Measurements from ENCODE around the gene PCDH10. TPM values are rescaled to one million over a fixed set of nuclear protein-coding genes. Genes with fewer than 3 reads are reported as not detected.
A peak's percentile ranks its signal among the peaks of the same experiment; 100 is the strongest.

PCDH10 gene
- total and polyA plus RNA-seq, 9 of the 15 experiments (the other 6 are each of a cell fraction or from before 2014, with no cell fraction given), result 0.04 to 1.4 (median 0.29) TPM

GRCh38 chr4:133149932-133150471, 908 bp downstream of the PCDH10 start:
- under 1% methylated on average over 15 of the region's 17 CpGs for WGBS (ENCODE audit: insufficient coverage, low coverage, missing lambda C conversion rate)
- Histone ChIP-seq H4K20me1 (replicated peaks; ENCODE audit: control insufficient read depth, insufficient read depth, low read length) (no peaks in the 10 kb centered on the region), H3K27me3 (ENCODE audit: control insufficient read depth in 2 of 2, insufficient read depth in 2 of 2, low read length in 2 of 2) (no peaks in the 10 kb centered on the region), H3K36me3 (ENCODE audit: control insufficient read depth, insufficient read depth, low read length) (no peaks in the 10 kb centered on the region), H3K9me1 (ENCODE audit: control insufficient read depth, insufficient read depth, low read length) (no peaks in the 10 kb centered on the region), H3K4me3 (no peak overlapping the region), H3K4me1 (replicated peaks in 1 of 2; ENCODE audit: control insufficient read depth in 2 of 2, insufficient read depth in 2 of 2, low read length in 2 of 2) (peaks cover 0 to 29% of the 10 kb centered on the region in 2 experiments; a peak in 2 of 5 replicates), H3K4me2 (ENCODE audit: insufficient read depth, low read length) (peak overlapping the region; percentile 11; the same call in 1 of the 2 replicates), H2AFZ (ENCODE audit: low read depth, low read length) (no peak overlapping the region), H3K27ac (ENCODE audit: extremely low read depth, low read depth, low read length) (no peak overlapping the region), H3K9ac (ENCODE audit: insufficient read depth in 1 of 2, low read depth in 2 of 2, low read length in 2 of 2) (no peak overlapping the region), H3K9me3 (replicated peaks; ENCODE audit: control insufficient read depth, insufficient read depth, low read depth, low read length) (no peaks in the 10 kb centered on the region), H3K79me2 (ENCODE audit: control insufficient read depth, insufficient read depth, low read length) (no peaks in the 10 kb centered on the region)
- in situ Hi-C loops (cut with MboI), result no loop called here
- no peak for TF ChIP-seq PPARD (CRISPR knock-in tag; IDR thresholded peaks at IDR 0.05)
- no peak for TF ChIP-seq RBBP5 (IDR thresholded peaks at IDR 0.05; ENCODE audit: borderline replicate concordance, insufficient read depth, low read length, poor library complexity, severe bottlenecking)
- no peak for TF ChIP-seq YY1 (IDR thresholded peaks at IDR 0.05; ENCODE audit: borderline replicate concordance in 1 of 3, control insufficient read depth in 1 of 3, extremely low read depth in 1 of 3, insufficient read depth in 3 of 3, insufficient read length in 1 of 3, insufficient replicate concordance in 2 of 3, low read depth in 1 of 3, low read length in 2 of 3)
- TF ChIP-seq ZNF224 (CRISPR knock-in tag; IDR thresholded peaks at IDR 0.05), result no peak
- TF ChIP-seq ZNF551 (CRISPR knock-in tag; IDR thresholded peaks at IDR 0.05), result no peak
- TF ChIP-seq NR2C1 (IDR thresholded peaks at IDR 0.05), result no peak
- TF ChIP-seq NR2C1 (tag; IDR thresholded peaks at IDR 0.05), result no peak
- no peak for TF ChIP-seq GTF2B (IDR thresholded peaks at IDR 0.05; ENCODE audit: extremely low read depth, insufficient read length)
- no peak for TF ChIP-seq CBFB (CRISPR knock-in tag; IDR thresholded peaks at IDR 0.05)
- no peak for TF ChIP-seq ELF4 (CRISPR knock-in tag; IDR thresholded peaks at IDR 0.05)
- no peak for TF ChIP-seq ARID2 (IDR thresholded peaks at IDR 0.05)
- no peak for TF ChIP-seq MTF1 (CRISPR knock-in tag; IDR thresholded peaks at IDR 0.05; ENCODE audit: borderline replicate concordance)
- TF ChIP-seq KAT2B (IDR thresholded peaks at IDR 0.05; ENCODE audit: low read depth, low read length), result no peak
- TF ChIP-seq POLR2AphosphoS5 (IDR thresholded peaks at IDR 0.05; ENCODE audit: control insufficient read depth, insufficient read depth, low read depth, low read length), result no peak
- TF ChIP-seq GATA2 (CRISPR knock-in tag; IDR thresholded peaks at IDR 0.05), result no peak
- no peak for TF ChIP-seq KLF6 (CRISPR knock-in tag; IDR thresholded peaks at IDR 0.05; ENCODE audit: borderline replicate concordance)
- no peak for TF ChIP-seq MYC (IDR thresholded peaks at IDR 0.05; ENCODE audit: low read depth, low read length)
- TF ChIP-seq MYC (CRISPR knock-in tag; IDR thresholded peaks at IDR 0.05; ENCODE audit: borderline replicate concordance, low read depth), result no peak
- TF ChIP-seq ZNF316 (IDR thresholded peaks at IDR 0.05), result no peak
- TF ChIP-seq MEF2D (tag; conservative IDR thresholded peaks at IDR 0.05; ENCODE audit: low read depth), result no peak
- ChIA-PET CTCF (ENCODE audit: low intra/inter-chr PET ratio) (no interaction called here), POLR2A (no interaction called here)
- FAIRE-seq, result no peak
- intact Hi-C loops (cut with micrococcal nuclease), result loop anchor here (5.0 to 10.0 kb wide), 2 partner anchors 165 to 447 kb away; no protein-coding TSS in a partner anchor
- ATAC-seq, result no peak
- no TSS peak for BruUV-seq (replicated peaks)
- DNase-seq (ENCODE audit: extremely low read depth in 1 of 4, low spot score in 3 of 4), result no peak

Measured in K562 (cell line).